NAMALWA (cell line): ENCODE measurements around the gene HYAL1.
A peak's percentile ranks its signal among the peaks of the same experiment; 100 is the strongest.

ENCODE experiments used
- DNase-seq: peaks from one replicate; pipeline ENCODE4 v3.0.0-alpha.2; 2015; ENCODE audit warnings: low spot score

HYAL1 gene

GRCh38 chr3:50334339-50335075, 31.1 kb upstream of the HYAL1 start:
- DNase-seq = no peak

- DNase-seq = no peak
Observed at GRCh38 chr3:50333744-50334328, 30.5 kb upstream of the HYAL1 start.

GRCh38 chr3:50331364-50331907, 28.1 kb upstream of the HYAL1 start:
- no peak for DNase-seq

GRCh38 chr3:50330330-50330729, 27.0 kb upstream of the HYAL1 start:
- no peak for DNase-seq

GRCh38 chr3:50327943-50328691, 24.7 kb upstream of the HYAL1 start, which contains the start of gene TUSC2:
TSS of gene TUSC2 (minus strand) at chr3:50328223. CDS start at chr3:50328099, 124 bp downstream.
- DNase-seq = peak; percentile 93

- no peak for DNase-seq
Observed at GRCh38 chr3:50327129-50327528, 23.8 kb upstream of the HYAL1 start.

GRCh38 chr3:50326182-50326541, 22.8 kb upstream of the HYAL1 start:
- DNase-seq = no peak

GRCh38 chr3:50325497-50326181, 22.3 kb upstream of the HYAL1 start:
- DNase-seq = no peak

GRCh38 chr3:50325113-50325480, 21.7 kb upstream of the HYAL1 start:
- no peak for DNase-seq

- peak; percentile 74 for DNase-seq
Observed at GRCh38 chr3:50324351-50325112, 21.2 kb upstream of the HYAL1 start.

GRCh38 chr3:50323614-50324199, 20.3 kb upstream of the HYAL1 start:
- no peak for DNase-seq

GRCh38 chr3:50323092-50323600, 19.8 kb upstream of the HYAL1 start:
- no peak for DNase-seq

GRCh38 chr3:50322386-50323091, 19.2 kb upstream of the HYAL1 start, which contains the start of gene HYAL2:
TSS of gene HYAL2 (minus strand) at chr3:50322745. CDS start at chr3:50320489, 2,256 bp downstream.
- DNase-seq = no peak

- DNase-seq = no peak
Observed at GRCh38 chr3:50322115-50322385, 18.7 kb upstream of the HYAL1 start.

GRCh38 chr3:50321336-50322114, 18.2 kb upstream of the HYAL1 start:
- peak; percentile 77 for DNase-seq

GRCh38 chr3:50320853-50321335, 17.5 kb upstream of the HYAL1 start:
- peak; percentile 35 for DNase-seq

GRCh38 chr3:50319894-50320625, 16.7 kb upstream of the HYAL1 start:
- DNase-seq = no peak

- no peak for DNase-seq
Observed at GRCh38 chr3:50319181-50319893, 16.0 kb upstream of the HYAL1 start.
